Sigmoid colon (tissue), 7 donors: ENCODE results near the gene PDE11A. TPM values are rescaled to one million over a fixed set of nuclear protein-coding genes. Genes with fewer than 3 reads are reported as not detected.

Experiments used
- DNase-seq: peaks from one replicate; pipeline ENCODE4 v3.0.0-alpha.2; 2019
- H3K27ac ChIP-seq, 4 donors: fragments of 200-600 bp; sonication (generic); one replicate each; pipeline ENCODE4 v1.5.1; 2016 to 2019; ENCODE audit warnings: mild to moderate bottlenecking in 1 of 4
- H3K27me3 ChIP-seq, 3 donors: fragments of 200-600 bp; sonication (generic); one replicate each; pipeline ENCODE4 v1.5.1; 2019; ENCODE audit warnings: mild to moderate bottlenecking in 1 of 3
- H3K36me3 ChIP-seq, 4 donors: fragments of 200-600 bp; sonication (generic); one replicate each; pipeline ENCODE4 v1.5.1; 2016 to 2019
- H3K4me1 ChIP-seq, 4 donors: fragments of 200-600 bp; sonication (generic); one replicate each; pipeline ENCODE4 v1.5.1; 2017 to 2019
- H3K4me3 ChIP-seq, 4 donors: fragments of 200-600 bp; sonication (generic); one replicate each; pipeline ENCODE4 v1.5.1; 2017 to 2019; ENCODE audit warnings: mild to moderate bottlenecking in 2 of 4, moderate library complexity in 1 of 4
- H3K9me3 ChIP-seq, 4 donors: fragments of 200-600 bp in 3 of 4; sonication (generic) in 3 of 4; one replicate each; pipeline versions ENCODE4 v1.5.1 to v1.6.1; 2013 to 2019
- CTCF ChIP-seq, 4 experiments: fragments of 450-650 bp in 3 of 4; fragments of 200-600 bp in 1 of 4; IDR thresholded peaks; one replicate each; pipeline ENCODE4 v1.5.1; 2016 to 2019; ENCODE audit warnings: antibody characterized with exemption in 4 of 4, mild to moderate bottlenecking in 3 of 4, moderate library complexity in 2 of 4
- EP300 ChIP-seq, 4 donors: sonication (generic); formaldehyde crosslinking; IDR thresholded peaks; one replicate each; pipeline ENCODE4 v1.6.1; 2017; ENCODE audit warnings: antibody characterized with exemption in 4 of 4
- POLR2A ChIP-seq, 2 donors: fragments of 450-650 bp; IDR thresholded peaks; one replicate each; pipeline ENCODE4 v1.6.1; 2016; ENCODE audit warnings: antibody characterized with exemption in 2 of 2, mild to moderate bottlenecking in 2 of 2, moderate library complexity in 2 of 2
- POLR2AphosphoS5 ChIP-seq, 4 donors: sonication (generic); formaldehyde crosslinking; IDR thresholded peaks; one replicate each; pipeline ENCODE4 v1.6.1; 2017; ENCODE audit warnings: antibody characterized with exemption in 4 of 4
- WGBS, 2 donors: extraction: QIAGEN DNeasy Blood & Tissue Kit; methylation state at CpG; one replicate each; pipeline ENCODE4 v1.1.7; 2013; 5-methylcytosine and 5-hydroxymethylcytosine counted together
- intact Hi-C: fragments of 100-400 bp; cut with DNase I; formaldehyde crosslinking; loops from one replicate; pipeline ENCODE4 v1.15.1; 2023
- polyA plus RNA-seq, 3 donors: library from polyadenylated mRNA; stranded (reverse); fragments of 200-250 nt; gene quantifications; one replicate each; pipeline ENCODE4 v1.2.3, GENCODE V29; 2013
- total RNA-seq, 4 donors: library from RNA; depleted of rRNA; stranded (reverse); fragments of >200 nt; gene quantifications; one replicate each; pipeline ENCODE4 v1.1.0, GENCODE V29; 2016
- donor health status: healthy with polysubstance abuse.
- donor health status: Bipolar disorder and iron deficiency.
- donor health status: healthy.

Gene PDE11A
- total and polyA plus RNA-seq, 7 donors = 0.57 to 16.8 (median 4.3) TPM; not detected in 2

- Histone ChIP-seq H3K27me3 (no peaks in the 10 kb centered on the region), H3K27ac (no peak overlapping the region), H3K9me3 (no peaks in the 10 kb centered on the region), H3K4me3 (no peak overlapping the region), H3K4me1 (no peaks in the 10 kb centered on the region), H3K36me3 (no peaks in the 10 kb centered on the region)
- TF ChIP-seq POLR2A (IDR thresholded peaks at IDR 0.05) = no peak
- TF ChIP-seq CTCF (IDR thresholded peaks at IDR 0.05) = no peak
- no peak for TF ChIP-seq EP300 (IDR thresholded peaks at IDR 0.05)
- TF ChIP-seq POLR2AphosphoS5 (IDR thresholded peaks at IDR 0.05) = no peak
- no peak for DNase-seq
- WGBS, 2 donors = 63 to 73% methylated on average over 1 of the region's 1 CpG
- intact Hi-C loops = no loop called here
These were observed 360.1 kb downstream of the PDE11A start for GRCh38 chr2:177712462-177712861.

DNA sequence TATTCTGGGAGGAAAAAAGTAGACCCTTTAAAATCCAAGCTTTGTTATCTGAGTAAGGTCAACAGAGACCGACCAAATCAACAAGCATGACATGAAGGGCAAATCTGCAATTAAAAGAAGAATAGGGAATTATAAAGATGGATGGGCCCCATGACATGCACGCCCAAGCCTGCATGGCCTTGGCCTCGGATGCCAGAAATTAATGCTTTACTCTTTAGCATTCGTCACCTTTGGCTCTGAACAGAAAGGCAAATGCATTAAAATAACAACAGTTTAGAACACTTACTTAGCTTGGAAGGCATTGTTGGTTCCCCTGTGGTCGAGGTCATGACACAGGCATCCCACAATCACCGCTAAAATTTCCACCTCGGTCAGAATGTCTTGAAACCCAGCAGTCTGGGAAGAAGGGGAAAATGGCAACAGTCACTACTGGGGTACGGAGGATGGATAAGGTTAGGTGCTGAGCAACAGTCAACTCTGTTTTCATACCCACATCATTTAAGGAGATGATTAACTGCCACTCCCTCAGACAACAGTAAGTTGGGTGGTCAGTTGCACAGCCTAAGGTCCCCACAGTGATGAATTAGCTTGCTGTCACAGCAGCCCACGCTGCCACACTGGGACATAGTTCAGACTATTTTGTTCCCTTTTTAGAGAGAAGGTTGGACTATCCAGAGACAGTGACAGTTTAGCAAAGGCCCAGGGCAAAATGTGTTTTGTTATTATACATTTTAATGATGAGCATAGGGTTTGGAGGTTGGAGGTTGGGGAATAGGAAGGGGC lies 360.9 kb downstream of the PDE11A start:
- no peak overlapping the region for H3K4me3 ChIP-seq
- no peak for DNase-seq
- no peaks in the 10 kb centered on the region for H3K36me3 ChIP-seq
- no peaks in the 10 kb centered on the region for H3K27me3 ChIP-seq
- 79 to 87% methylated on average over 9 of the region's 9 CpGs for WGBS, 2 donors
- no peaks in the 10 kb centered on the region for H3K4me1 ChIP-seq
- H3K27ac ChIP-seq = no peak overlapping the region
- no peaks in the 10 kb centered on the region for H3K9me3 ChIP-seq
- intact Hi-C loops = no loop called here
- TF ChIP-seq EP300 (IDR thresholded peaks at IDR 0.05) (no peak), POLR2AphosphoS5 (IDR thresholded peaks at IDR 0.05) (no peak), CTCF (IDR thresholded peaks at IDR 0.05) (no peak), POLR2A (IDR thresholded peaks at IDR 0.05) (no peak)

GRCh38 chr2:177710889-177711288 lies 361.7 kb downstream of the PDE11A start:
- H3K9me3 ChIP-seq = no peaks in the 10 kb centered on the region
- no peak overlapping the region for H3K4me3 ChIP-seq
- no peak for DNase-seq
- intact Hi-C loops = no loop called here
- no peak overlapping the region for H3K27ac ChIP-seq
- no peaks in the 10 kb centered on the region for H3K27me3 ChIP-seq
- no peaks in the 10 kb centered on the region for H3K4me1 ChIP-seq
- TF ChIP-seq CTCF (IDR thresholded peaks at IDR 0.05) = no peak
- no peak for TF ChIP-seq POLR2A (IDR thresholded peaks at IDR 0.05)
- no peak for TF ChIP-seq EP300 (IDR thresholded peaks at IDR 0.05)
- TF ChIP-seq POLR2AphosphoS5 (IDR thresholded peaks at IDR 0.05) = no peak
- no peaks in the 10 kb centered on the region for H3K36me3 ChIP-seq
- WGBS, 2 donors = 89 to 93% methylated on average over 2 of the region's 2 CpGs

GRCh38 chr2:177709986-177710401 lies 362.6 kb downstream of the PDE11A start:
- intact Hi-C loops = no loop called here

DNA sequence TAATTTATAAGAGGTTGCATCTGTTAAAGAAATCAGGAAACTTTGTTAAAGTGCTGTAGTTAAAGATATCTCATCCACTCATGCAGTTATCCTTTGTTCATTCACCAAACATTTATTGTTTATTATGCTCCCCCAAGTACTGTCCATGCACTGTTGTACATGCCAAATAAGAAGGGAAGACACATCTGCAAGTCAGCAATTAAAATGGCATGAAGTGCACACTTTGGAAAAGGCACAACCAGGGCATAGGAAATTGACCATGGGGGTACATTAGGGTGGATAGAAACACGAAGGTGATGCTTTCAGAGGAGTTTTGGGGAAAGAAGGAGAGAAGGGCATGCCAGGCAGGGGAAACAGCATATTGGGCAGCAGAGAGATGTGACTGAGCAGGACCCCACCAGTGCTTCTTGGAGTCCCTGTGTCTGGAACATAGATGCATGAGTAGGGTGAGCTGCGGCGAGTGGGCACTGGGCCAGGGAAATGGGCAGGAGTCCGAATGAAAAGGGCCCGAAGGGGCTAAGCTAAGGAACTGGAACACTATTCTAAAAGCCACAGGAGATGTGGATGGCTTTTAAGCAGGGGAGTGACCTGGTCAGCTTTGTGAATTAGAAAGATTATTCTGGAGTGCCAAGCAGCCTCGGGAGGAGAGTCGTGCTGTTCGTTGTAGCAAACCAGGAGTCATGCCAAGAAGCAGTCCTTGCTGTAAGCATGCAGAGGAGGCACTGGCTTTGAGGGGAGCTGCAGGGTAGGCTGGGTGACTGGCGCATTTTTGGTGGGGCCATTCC lies 363.7 kb downstream of the PDE11A start:
- DNase-seq = no peak
- WGBS, 2 donors = 64 to 89% methylated on average over 9 of the region's 9 CpGs
- intact Hi-C loops = no loop called here

More at GRCh38 chr2:177709986-177710401, 362.6 kb downstream of the PDE11A start:
- Histone ChIP-seq H3K4me1 (no peaks in the 10 kb centered on the region), H3K27ac (no peak overlapping the region), H3K36me3 (no peaks in the 10 kb centered on the region), H3K4me3 (no peak overlapping the region), H3K27me3 (no peaks in the 10 kb centered on the region), H3K9me3 (no peaks in the 10 kb centered on the region)
- WGBS, 2 donors = 88 to 91% methylated on average over 8 of the region's 8 CpGs
- no peak for DNase-seq
- TF ChIP-seq POLR2A (IDR thresholded peaks at IDR 0.05) (no peak), POLR2AphosphoS5 (IDR thresholded peaks at IDR 0.05) (no peak), EP300 (IDR thresholded peaks at IDR 0.05) (no peak)

More for the DNA sequence above, 363.7 kb downstream of the PDE11A start:
- Histone ChIP-seq H3K27me3 (no peaks in the 10 kb centered on the region), H3K9me3 (no peaks in the 10 kb centered on the region), H3K27ac (no peak overlapping the region), H3K4me1 (no peaks in the 10 kb centered on the region), H3K4me3 (no peak overlapping the region), H3K36me3 (no peaks in the 10 kb centered on the region)
- TF ChIP-seq EP300 (IDR thresholded peaks at IDR 0.05) (no peak), POLR2AphosphoS5 (IDR thresholded peaks at IDR 0.05) (no peak), CTCF (IDR thresholded peaks at IDR 0.05) (no peak), POLR2A (IDR thresholded peaks at IDR 0.05) (no peak)
